ENCODE measurements around the gene ATP8B2. TPM values are rescaled to one million over a fixed set of nuclear protein-coding genes. Genes with fewer than 3 reads are reported as not detected.

The ATP8B2 gene
- total RNA-seq, 1 experiment from 2014 or later, result 27.1 TPM

- intact Hi-C loops (cut with micrococcal nuclease), result loop anchor here (5.0 kb wide), 1 partner anchor 78 kb away; the partner anchor contains the start of gene IL6R
- no TSS peak for BruUV-seq (replicated peaks)
- CTCF ChIA-PET, result interaction anchor here (0.6 to 2.6 kb wide), 4 partner anchors 15 to 286 kb away, joined by 3 to 7 read pairs (median 4); no protein-coding TSS in a partner anchor
Observed at GRCh38 chr1:154329152-154329521, 3.8 kb downstream of the ATP8B2 start.

GRCh38 chr1:154329551-154330131 lies 4.3 kb downstream of the ATP8B2 start:
- POLR2A ChIA-PET, result interaction anchor here (0.6 to 1.0 kb wide), 2 partner anchors 101 to 160 kb away, joined by 3 read pairs; no protein-coding TSS in a partner anchor
- Mint-ChIP-seq H3K27me3 (ENCODE audit: insufficient read depth, unreplicated experiment) (no peaks in the 10 kb centered on the region), H3K36me3 (ENCODE audit: insufficient read depth, unreplicated experiment) (peaks cover 46% of the 10 kb centered on the region), H3K9me3 (ENCODE audit: unreplicated experiment) (no peaks in the 10 kb centered on the region), H3K4me1 (ENCODE audit: insufficient read depth, unreplicated experiment) (peaks cover 25% of the 10 kb centered on the region), H3K4me3 (ENCODE audit: unreplicated experiment) (peak overlapping the region; percentile 61), H3K27ac (ENCODE audit: low read depth, unreplicated experiment) (no peak overlapping the region)
- no TSS peak for BruUV-seq (replicated peaks)
- no peak for DNase-seq (ENCODE audit: unreplicated experiment)
- CTCF ChIA-PET, result interaction anchor here (0.5 to 2.6 kb wide), 7 partner anchors 15 to 286 kb away, joined by 3 to 7 read pairs (median 3); no protein-coding TSS in a partner anchor
- intact Hi-C loops (cut with micrococcal nuclease), result loop anchor here (5.0 kb wide), 1 partner anchor 78 kb away; the partner anchor contains the start of gene IL6R
- TF ChIP-seq, protein P1, sequence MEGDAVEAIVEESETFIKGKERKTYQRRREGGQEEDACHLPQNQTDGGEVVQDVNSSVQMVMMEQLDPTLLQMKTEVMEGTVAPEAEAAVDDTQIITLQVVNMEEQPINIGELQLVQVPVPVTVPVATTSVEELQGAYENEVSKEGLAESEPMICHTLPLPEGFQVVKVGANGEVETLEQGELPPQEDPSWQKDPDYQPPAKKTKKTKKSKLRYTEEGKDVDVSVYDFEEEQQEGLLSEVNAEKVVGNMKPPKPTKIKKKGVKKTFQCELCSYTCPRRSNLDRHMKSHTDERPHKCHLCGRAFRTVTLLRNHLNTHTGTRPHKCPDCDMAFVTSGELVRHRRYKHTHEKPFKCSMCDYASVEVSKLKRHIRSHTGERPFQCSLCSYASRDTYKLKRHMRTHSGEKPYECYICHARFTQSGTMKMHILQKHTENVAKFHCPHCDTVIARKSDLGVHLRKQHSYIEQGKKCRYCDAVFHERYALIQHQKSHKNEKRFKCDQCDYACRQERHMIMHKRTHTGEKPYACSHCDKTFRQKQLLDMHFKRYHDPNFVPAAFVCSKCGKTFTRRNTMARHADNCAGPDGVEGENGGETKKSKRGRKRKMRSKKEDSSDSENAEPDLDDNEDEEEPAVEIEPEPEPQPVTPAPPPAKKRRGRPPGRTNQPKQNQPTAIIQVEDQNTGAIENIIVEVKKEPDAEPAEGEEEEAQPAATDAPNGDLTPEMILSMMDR (IDR thresholded peaks at IDR 0.05; ENCODE audit: unreplicated experiment), result no peak

More at GRCh38 chr1:154329152-154329521, 3.8 kb downstream of the ATP8B2 start:
- H3K27me3 Mint-ChIP-seq (ENCODE audit: insufficient read depth, unreplicated experiment), result no peaks in the 10 kb centered on the region
- no peaks in the 10 kb centered on the region for H3K9me3 Mint-ChIP-seq (ENCODE audit: unreplicated experiment)
- DNase-seq (ENCODE audit: unreplicated experiment), result no peak
- POLR2A ChIA-PET, result interaction anchor here (0.6 to 1.0 kb wide), 3 partner anchors 20 to 160 kb away, joined by 3 read pairs; no protein-coding TSS in a partner anchor
- TF ChIP-seq, protein P1 (IDR thresholded peaks at IDR 0.05; ENCODE audit: unreplicated experiment), result no peak
- H3K4me3 Mint-ChIP-seq (ENCODE audit: unreplicated experiment), result peak overlapping the region; percentile 61
- H3K27ac Mint-ChIP-seq (ENCODE audit: low read depth, unreplicated experiment), result no peak overlapping the region
- peaks cover 25% of the 10 kb centered on the region for H3K4me1 Mint-ChIP-seq (ENCODE audit: insufficient read depth, unreplicated experiment)
- peaks cover 41% of the 10 kb centered on the region for H3K36me3 Mint-ChIP-seq (ENCODE audit: insufficient read depth, unreplicated experiment)

- H3K27ac Mint-ChIP-seq (ENCODE audit: low read depth, unreplicated experiment), result no peak overlapping the region
- intact Hi-C loops (cut with micrococcal nuclease), result no loop called here
- peaks cover 30% of the 10 kb centered on the region for H3K4me1 Mint-ChIP-seq (ENCODE audit: insufficient read depth, unreplicated experiment)
- CTCF ChIA-PET, result interaction anchor here (0.6 to 1.1 kb wide), 5 partner anchors 10 to 633 kb away, joined by 3 to 4 read pairs (median 3); partner anchors contain the start of gene AQP10
- no peak for DNase-seq (ENCODE audit: unreplicated experiment)
- BruUV-seq (replicated peaks), result no TSS peak
- H3K36me3 Mint-ChIP-seq (ENCODE audit: insufficient read depth, unreplicated experiment), result peaks cover 56% of the 10 kb centered on the region
- no peaks in the 10 kb centered on the region for H3K9me3 Mint-ChIP-seq (ENCODE audit: unreplicated experiment)
- no peak overlapping the region for H3K4me3 Mint-ChIP-seq (ENCODE audit: unreplicated experiment)
- TF ChIP-seq, protein P1 (IDR thresholded peaks at IDR 0.05; ENCODE audit: unreplicated experiment), result no peak
- POLR2A ChIA-PET, result interaction anchor here (0.6 to 1.4 kb wide), 2 partner anchors 132 to 556 kb away, joined by 3 read pairs; partner anchors contain the start of gene SLC27A3
- H3K27me3 Mint-ChIP-seq (ENCODE audit: insufficient read depth, unreplicated experiment), result no peaks in the 10 kb centered on the region
Observed at GRCh38 chr1:154330669-154331068, 5.3 kb downstream of the ATP8B2 start.

Data from MCF 10A (cell line).